HFF-Myc (cell line): ENCODE measurements around the gene TSPAN31.
A peak's percentile ranks its signal among the peaks of the same experiment; 100 is the strongest.

Experiments
- DNase-seq: peaks from one replicate; pipeline ENCODE4 v3.0.0-alpha.2; 2011; ENCODE audit warnings: low read depth; ENCODE audit errors: extremely low read depth
- H3K4me3 ChIP-seq: replicated peaks from 2 replicates; pipeline ENCODE4 v1.5.1; 2011; ENCODE audit warnings: low read depth, mild to moderate bottlenecking, control low read depth, low read length
- TF ChIP-seq, protein P1 (sequence below): IDR thresholded peaks from 2 replicates; pipeline ENCODE4 v1.5.1; 2012; ENCODE audit warnings: mild to moderate bottlenecking, low read depth, low read length, control low read depth; ENCODE audit errors: missing control alignments

The TSPAN31 gene

DNA sequence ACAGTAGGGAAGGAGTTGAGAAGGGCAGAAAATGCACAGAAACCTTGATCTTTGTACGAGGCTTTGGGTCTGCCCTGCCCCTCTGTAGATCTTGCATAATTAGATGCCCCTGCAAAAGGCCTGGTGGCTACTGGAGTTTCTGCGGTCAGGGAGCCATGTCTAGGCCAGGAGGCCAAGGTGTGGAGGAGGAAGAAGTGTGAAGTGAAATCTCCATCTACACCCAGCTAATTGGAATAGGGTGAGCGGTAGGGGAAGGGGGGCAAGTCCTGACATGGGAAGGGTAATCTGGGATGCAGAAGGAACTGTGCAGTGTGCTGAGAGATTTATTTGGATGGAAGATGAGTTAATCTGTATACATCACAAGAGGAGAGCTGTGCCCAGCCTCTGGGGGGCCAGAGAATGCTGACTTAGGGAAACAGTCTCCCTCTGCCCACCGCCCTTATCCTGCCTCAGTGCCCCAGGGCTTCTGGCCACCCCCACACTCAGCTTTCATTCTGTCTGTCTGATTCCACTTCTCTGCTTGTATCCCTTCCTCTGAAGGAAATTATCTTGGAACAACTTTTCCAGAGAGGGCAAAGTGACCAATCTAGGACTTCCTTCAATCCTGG, 16.7 kb downstream of the TSPAN31 start:
- TF ChIP-seq, protein P1, sequence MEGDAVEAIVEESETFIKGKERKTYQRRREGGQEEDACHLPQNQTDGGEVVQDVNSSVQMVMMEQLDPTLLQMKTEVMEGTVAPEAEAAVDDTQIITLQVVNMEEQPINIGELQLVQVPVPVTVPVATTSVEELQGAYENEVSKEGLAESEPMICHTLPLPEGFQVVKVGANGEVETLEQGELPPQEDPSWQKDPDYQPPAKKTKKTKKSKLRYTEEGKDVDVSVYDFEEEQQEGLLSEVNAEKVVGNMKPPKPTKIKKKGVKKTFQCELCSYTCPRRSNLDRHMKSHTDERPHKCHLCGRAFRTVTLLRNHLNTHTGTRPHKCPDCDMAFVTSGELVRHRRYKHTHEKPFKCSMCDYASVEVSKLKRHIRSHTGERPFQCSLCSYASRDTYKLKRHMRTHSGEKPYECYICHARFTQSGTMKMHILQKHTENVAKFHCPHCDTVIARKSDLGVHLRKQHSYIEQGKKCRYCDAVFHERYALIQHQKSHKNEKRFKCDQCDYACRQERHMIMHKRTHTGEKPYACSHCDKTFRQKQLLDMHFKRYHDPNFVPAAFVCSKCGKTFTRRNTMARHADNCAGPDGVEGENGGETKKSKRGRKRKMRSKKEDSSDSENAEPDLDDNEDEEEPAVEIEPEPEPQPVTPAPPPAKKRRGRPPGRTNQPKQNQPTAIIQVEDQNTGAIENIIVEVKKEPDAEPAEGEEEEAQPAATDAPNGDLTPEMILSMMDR: no peak
- no peak overlapping the region for H3K4me3 ChIP-seq
- no peak for DNase-seq

DNA sequence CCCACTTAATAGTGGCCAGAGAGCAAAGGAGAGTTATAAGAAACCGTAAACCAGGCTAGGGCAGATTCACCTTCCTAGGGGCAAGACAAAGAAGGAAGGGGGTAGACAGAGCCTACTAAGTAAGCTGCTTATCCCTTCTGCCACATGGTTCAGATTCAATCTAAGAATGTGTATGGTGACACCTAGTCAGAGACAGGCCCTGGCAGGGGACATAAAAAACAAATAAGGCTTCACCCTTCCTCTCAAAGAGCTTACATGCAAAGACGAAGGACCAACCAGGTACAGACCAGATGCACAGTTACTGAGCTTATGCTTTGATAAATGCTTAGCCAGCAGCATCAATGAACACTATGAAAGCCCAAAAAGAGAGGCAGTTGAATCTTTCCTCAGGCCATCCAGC, 17.6 kb downstream of the TSPAN31 start:
- DNase-seq: no peak
- TF ChIP-seq, protein P1: no peak
- no peak overlapping the region for H3K4me3 ChIP-seq

DNA sequence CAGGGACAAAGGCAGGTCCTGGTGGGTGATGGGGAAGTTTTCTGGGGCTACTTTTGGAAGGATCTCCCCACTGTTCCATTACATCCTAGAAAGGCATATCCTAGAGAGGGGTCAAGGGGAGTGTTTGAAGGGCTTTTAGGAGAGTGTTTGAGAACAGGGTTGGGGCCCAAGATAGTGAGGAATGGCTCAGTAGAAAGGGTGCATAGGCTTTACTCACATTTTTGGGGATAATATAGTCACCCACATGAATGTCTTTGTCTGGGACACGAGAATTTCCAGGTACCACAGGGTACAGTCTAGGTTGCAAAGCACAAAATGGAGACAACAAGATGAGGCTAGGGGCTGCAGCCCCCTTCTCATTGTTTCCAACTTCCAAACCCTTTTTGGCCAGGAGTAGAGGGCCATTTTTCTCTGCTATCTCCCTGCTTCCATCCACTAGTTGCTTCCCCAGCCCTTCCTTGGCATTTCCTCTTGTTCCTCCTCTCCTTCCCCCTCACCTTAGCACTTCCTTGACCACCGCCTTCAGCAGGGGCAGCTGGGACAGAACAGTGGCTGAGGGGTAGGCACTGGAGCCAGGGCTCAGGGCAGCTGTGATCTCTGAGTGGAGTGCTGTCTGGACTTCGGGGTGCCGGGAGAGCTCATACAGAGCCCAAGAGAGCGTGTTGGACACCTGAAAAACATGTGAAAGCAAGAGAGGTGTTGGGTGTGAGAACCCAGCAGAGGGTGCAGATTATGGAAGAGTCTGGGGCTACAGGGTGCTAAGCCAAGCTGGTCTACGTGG, 19.2 kb downstream of the TSPAN31 start:
- DNase-seq: no peak
- TF ChIP-seq, protein P1: no peak
- H3K4me3 ChIP-seq: no peak overlapping the region

DNA sequence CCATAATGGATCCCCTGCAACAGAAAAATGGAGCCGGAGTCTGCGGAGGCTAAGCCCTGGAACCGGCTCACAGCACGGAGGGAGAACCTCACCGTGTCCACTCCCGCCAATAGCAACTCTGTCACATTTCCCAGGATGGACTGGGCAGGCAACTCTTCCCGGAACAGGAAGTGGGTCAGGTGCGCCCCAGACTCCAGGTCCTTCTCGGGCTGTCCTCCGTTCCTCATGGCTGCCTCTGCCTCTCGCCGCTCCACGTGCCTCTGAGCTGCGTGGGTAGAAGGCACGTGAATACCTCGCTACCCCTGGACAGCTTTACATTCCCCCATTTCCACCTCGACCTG, 19.8 kb downstream of the TSPAN31 start:
- TF ChIP-seq, protein P1: no peak
- H3K4me3 ChIP-seq: peak overlapping the region; percentile 32
- DNase-seq: no peak

DNA sequence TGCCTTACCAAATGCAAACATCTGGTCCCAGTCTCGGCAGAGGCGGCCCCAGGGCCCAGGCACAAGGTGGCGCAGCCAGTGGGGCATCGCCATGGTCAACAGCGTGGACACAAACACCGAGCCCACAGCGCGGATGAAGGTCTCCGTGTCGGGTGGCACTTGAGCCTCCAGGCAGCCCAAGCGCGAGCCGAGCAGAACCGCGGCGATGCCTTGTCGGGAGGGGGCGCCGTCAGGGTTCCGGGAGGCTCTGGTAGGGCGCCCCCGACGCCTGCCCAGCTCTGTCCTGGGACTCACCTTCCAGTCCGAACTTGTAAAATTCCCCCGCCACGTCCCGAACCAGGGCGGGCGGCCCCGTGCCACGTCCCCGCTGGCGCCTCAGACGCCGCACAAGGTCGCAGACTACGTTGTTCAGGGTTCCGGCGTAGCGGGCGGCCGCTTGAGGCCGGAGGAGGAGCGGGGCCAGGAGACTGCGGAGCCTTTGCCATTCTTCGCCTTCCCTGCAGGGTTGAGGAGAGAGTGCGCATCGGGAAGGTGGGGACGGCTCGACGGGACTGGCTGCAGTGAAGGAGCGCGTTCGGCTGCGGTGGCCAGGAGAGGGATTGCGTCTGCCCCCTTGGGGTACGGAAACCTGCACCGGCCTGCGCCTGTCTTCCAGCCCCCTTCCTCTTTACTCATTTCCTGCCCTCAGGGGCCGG, 20.3 kb downstream of the TSPAN31 start:
- TF ChIP-seq, protein P1: peak; percentile 32
- DNase-seq: no peak
- H3K4me3 ChIP-seq: peak overlapping the region; percentile 32

DNA sequence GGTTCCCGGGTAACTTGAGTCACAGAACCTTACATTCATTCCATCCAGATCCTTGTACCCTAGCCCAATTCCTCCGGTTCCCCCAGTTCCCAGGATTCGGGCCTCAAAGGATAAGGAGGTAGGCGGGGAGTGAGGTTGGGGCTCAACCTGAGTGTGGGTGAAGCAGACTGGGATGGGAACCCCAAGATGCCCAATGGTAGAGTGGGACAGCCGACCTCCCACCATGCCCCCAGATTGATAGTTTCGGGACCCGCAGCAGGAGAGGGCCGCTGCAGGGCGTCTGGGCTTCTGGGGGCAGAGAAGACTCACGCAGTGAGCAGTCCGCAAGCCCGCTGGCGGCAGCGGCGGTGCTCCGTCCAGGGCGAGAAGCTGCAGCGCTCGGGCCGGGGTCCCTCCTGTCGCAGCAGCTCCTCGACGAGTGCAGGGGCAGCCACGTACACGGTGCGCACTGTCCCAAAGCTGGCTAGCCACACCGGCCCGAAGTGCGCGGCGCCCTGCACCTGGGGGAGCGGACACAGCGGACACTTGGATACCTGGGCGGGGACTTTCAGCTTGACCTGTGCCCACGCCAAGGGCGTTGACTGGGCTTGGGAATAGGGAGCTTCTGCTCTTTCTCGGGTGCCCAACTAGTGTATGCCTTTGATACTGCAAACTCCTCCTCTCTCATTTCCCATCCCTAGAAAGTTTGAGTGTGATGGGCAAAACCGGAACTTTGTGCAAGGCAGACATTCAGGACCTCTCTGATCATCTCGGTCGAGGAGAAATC, 21.0 kb downstream of the TSPAN31 start:
- no peak for DNase-seq
- peak overlapping the region; percentile 32 for H3K4me3 ChIP-seq
- TF ChIP-seq, protein P1: no peak
